ENCODE data around the gene COQ5.

GRCh38 chr12:120573560-120573959, 44.6 kb upstream of the COQ5 start:
- TF ChIP-seq EZH2 (IDR thresholded peaks at IDR 0.05; ENCODE audit: low read depth) (no peak), CTCF (conservative IDR thresholded peaks at IDR 0.05) (no peak)

All from PC-9 (cell line).